ENCODE measurements around the gene HRH1.

- TF ChIP-seq CTCF (IDR thresholded peaks at IDR 0.05) (no peak), POLR2A (IDR thresholded peaks at IDR 0.05) (no peak)
These were observed 15.9 kb upstream of the HRH1 start for GRCh38 chr3:11138371-11138770.

Data from heart left ventricle (tissue), 13 donors.